Measurements from ENCODE around the gene TSC22D4.

DNA sequence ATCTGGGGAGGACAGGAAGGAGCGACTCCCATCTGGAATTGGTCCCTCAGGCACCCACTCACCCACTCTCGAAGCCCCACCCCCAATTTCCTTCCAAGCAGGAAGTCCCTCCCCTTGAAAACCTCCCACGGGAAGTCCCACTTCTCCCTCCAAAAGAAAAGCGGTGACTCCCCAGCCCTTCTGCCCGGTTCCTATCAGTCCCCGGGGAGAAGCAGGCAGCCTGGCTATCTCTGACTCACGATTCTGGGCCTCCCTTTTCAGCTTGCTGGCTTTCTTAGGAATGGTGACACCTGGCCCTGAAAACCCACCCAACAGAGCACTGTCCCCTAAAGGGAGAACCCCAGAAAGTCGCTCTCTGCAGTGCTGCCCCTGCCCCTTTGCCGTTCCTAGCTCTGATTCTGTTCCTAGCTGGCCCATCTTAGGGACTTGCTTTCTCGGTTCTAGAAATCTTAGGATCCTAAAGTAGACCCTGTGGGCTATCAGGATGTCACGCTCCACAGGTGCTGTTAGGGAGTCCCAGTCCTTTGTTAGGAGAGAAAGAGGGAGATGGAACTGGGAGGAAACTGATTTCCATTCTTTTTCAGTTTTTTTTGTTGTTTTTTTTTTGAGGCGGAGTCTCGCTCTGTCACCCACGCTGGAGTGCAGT is 6.0 kb downstream of the TSC22D4 start:
- TF ChIP-seq, protein P1, sequence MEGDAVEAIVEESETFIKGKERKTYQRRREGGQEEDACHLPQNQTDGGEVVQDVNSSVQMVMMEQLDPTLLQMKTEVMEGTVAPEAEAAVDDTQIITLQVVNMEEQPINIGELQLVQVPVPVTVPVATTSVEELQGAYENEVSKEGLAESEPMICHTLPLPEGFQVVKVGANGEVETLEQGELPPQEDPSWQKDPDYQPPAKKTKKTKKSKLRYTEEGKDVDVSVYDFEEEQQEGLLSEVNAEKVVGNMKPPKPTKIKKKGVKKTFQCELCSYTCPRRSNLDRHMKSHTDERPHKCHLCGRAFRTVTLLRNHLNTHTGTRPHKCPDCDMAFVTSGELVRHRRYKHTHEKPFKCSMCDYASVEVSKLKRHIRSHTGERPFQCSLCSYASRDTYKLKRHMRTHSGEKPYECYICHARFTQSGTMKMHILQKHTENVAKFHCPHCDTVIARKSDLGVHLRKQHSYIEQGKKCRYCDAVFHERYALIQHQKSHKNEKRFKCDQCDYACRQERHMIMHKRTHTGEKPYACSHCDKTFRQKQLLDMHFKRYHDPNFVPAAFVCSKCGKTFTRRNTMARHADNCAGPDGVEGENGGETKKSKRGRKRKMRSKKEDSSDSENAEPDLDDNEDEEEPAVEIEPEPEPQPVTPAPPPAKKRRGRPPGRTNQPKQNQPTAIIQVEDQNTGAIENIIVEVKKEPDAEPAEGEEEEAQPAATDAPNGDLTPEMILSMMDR (IDR thresholded peaks at IDR 0.05) = no peak
- TF ChIP-seq POLR2A (IDR thresholded peaks at IDR 0.05) = no peak
